Muscle layer of duodenum (tissue), 2 donors: ENCODE measurements around the gene IRX4.

Experiments
- H3K27ac ChIP-seq: one replicate; pipeline ENCODE4 v1.7.0; 2013; ENCODE audit warnings: mild to moderate bottlenecking, low read length
- H3K27me3 ChIP-seq: one replicate; pipeline ENCODE4 v1.7.0; 2013; ENCODE audit warnings: low read depth, mild to moderate bottlenecking, control low read depth, low read length
- H3K36me3 ChIP-seq, 2 donors: one replicate each; pipeline ENCODE4 v1.7.0; 2013; ENCODE audit warnings: low read length in 2 of 2, control low read depth in 1 of 2, mild to moderate bottlenecking in 1 of 2; ENCODE audit not compliant: insufficient read depth in 2 of 2, control insufficient read depth in 1 of 2
- H3K4me1 ChIP-seq, 2 donors: one replicate each; pipeline ENCODE4 v1.7.0; 2013; ENCODE audit warnings: low read length in 2 of 2, mild to moderate bottlenecking in 2 of 2, control low read depth in 1 of 2, moderate library complexity in 1 of 2; ENCODE audit not compliant: insufficient read depth in 2 of 2, control insufficient read depth in 1 of 2
- H3K4me3 ChIP-seq, 2 donors: one replicate each; pipeline ENCODE4 v1.7.0; 2013; ENCODE audit warnings: low read length in 2 of 2, low read depth in 1 of 2, mild to moderate bottlenecking in 1 of 2
- H3K9me3 ChIP-seq, 2 donors: one replicate each; pipeline ENCODE4 v1.7.0; 2013; ENCODE audit warnings: low read length in 2 of 2, control low read depth in 1 of 2, mild to moderate bottlenecking in 1 of 2; ENCODE audit not compliant: control insufficient read depth in 1 of 2
- donor health status: healthy.

IRX4 gene

DNA sequence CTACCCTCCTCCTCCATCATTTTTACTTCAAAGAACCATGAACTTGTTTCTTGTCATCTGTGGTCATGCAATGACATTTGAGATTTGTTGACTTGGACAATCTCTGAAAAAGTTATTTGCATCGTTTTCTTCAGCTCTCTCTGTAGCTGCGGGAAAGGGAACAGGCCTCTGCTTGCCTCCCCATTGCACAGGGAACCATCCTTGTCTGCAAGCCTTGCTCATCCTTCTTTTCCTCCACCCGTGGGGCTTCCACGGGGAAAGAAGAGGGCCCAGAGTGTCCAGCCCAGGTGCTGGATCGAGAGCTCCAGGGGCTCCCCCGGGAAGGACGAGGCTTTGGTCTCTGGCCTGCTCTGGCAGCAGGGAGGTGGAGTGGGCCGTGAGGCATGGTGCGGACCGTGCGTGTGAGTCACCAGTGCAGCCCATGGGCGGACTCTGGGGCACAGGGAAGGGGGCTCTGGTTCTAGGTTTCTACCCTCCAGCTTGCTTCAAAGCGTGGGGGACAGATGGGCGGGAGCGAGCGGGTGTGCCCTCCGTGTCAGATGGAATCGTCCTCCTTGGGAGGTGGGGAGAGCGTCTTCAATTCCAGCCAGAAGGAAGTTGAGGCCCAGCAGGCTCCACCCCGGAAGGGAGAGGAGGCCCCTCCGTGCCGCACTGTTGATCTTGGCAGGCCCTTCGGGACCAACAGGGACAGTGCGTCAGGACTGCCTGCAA lies 6.0 kb upstream of the IRX4 start:
- peaks cover 0 to 16% of the 10 kb centered on the region in 2 donors for H3K4me1 ChIP-seq
- H3K36me3 ChIP-seq: no peaks in the 10 kb centered on the region
- H3K4me3 ChIP-seq: no peak overlapping the region
- H3K27ac ChIP-seq: no peak overlapping the region
- no peaks in the 10 kb centered on the region for H3K9me3 ChIP-seq
- H3K27me3 ChIP-seq: peaks cover 28% of the 10 kb centered on the region

DNA sequence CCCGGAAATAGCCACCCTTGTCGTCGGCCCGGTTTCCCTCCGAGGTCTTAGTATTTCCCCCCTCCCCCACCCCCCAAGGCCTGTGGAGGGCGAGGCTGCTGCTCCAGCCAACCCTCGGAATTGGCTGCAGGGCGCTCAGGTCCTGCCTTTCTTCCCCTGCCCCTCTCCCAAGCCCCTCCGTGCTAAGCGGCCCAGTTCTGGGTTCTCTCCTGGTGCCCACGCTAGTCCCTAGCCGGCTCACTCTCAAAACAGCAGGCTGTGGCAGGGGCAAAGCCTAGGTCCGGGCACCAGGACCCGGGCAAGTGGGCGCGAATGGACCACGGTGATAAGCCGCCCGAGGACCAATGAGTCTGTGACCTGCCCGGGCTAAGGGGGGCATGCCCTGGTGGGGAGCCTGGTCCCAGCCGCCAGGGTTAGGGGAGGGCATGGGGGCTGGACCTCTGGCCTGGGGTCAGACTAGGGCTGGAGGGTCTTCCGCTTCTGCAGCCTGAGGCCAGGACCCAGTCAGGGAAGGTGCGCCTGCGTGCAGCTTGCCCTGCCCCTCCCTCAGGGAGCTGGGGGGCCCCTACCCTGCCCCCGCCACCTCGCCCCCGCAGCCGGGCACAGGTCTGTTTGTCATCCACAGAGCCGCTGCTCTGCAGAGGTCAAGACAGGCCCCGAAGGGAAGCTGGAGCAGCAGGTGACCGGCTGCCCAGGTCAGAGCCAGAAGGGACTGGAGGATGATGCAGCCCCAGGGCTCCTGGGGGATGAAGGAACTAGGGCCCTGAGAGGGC lies 5.0 kb upstream of the IRX4 start:
- Histone ChIP-seq H3K36me3 (no peaks in the 10 kb centered on the region), H3K27me3 (peaks cover 26% of the 10 kb centered on the region), H3K9me3 (no peaks in the 10 kb centered on the region), H3K27ac (no peak overlapping the region), H3K4me3 (no peak overlapping the region), H3K4me1 (peaks cover 0 to 25% of the 10 kb centered on the region in 2 donors)

DNA sequence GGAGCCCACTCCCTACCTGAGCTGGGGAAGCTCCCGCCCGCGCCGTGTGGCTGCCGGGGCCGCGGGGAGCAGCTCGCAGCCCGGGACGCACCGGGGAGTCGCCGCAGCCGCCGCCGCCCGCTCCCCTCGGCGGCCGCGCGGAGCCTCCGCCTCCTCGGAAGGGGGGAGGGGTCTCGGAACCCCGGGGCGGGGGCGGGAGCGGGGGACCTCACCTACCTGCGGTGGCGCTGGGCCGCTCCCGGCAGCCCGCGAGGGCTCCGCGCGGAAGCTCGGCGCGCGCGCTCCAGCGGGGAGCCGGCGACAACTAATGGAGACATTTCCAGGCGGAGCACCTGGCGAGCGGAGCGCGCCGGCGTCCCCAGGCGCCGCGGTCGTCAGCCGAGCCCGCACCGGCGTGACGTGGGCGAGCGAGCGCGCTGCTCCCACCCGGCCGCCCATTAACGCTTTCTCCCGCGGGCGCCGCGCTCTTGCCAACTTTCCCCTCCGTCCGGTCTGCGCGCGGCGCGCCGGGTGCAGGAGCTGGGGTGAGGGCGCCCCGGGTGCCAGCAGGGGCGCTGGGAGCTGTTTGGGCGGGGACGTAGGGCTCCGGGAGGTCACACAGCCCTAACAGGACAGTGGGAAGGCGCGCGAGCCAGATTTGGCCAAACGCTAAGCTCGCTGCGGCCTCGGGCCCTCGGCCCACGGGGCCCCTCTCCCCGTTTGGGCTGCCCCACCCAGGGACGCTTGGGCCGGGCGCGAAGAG lies 4.3 kb upstream of the IRX4 start:
- no peaks in the 10 kb centered on the region for H3K36me3 ChIP-seq
- no peak overlapping the region for H3K27ac ChIP-seq
- H3K4me1 ChIP-seq: peaks cover 0 to 33% of the 10 kb centered on the region in 2 donors
- no peaks in the 10 kb centered on the region for H3K9me3 ChIP-seq
- H3K27me3 ChIP-seq: peaks cover 31% of the 10 kb centered on the region
- H3K4me3 ChIP-seq: no peak overlapping the region

DNA sequence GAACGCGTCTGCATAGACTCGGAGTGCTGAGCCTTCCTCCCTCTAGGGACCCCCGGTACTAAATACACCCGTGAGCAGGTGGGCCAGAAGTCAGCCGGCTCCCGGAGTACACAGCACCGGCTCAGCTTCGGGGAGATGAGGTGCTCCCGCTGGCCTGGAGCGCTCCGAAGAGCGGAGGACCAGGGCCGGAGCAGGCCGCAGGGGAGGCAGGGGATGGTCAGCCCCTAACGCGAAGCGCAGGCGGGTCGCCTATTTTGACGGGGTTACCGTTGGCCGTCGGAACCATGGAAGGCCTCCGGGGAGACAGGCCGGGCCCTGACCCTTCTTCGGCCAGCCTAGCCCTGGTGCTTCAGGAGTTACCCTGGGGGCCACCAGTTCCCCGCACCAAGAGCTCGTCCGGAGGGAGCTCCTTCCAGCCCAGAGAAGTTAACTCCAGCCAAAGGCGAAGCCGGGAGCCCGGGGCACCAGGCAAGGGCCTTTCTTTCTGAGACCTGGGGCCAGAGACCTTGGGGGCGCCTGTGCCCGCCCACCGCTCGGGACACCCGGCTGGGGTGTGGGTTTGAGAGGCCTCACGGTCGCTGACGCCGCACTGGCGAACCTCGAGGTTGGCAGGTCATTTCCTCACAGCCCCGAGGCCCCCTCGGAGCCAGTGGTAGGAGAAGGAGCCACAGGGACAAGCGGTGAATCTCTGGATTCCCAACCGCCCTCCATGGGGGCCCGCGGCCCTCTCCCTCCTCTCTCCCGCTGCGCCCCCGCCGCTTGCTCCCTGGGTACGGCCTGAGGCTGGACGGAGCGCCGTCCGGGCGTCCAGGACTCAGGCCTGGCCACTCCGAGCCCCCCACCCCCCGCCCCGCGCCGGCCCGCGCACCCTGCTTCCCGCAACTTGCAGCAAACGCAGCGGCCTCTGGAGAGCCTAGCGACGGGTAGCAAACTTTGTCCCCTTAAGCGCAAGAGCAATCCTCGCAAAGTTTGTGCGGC lies 3.4 kb upstream of the IRX4 start:
- Histone ChIP-seq H3K4me3 (no peak overlapping the region), H3K27ac (no peak overlapping the region), H3K27me3 (peaks cover 37% of the 10 kb centered on the region), H3K36me3 (no peaks in the 10 kb centered on the region), H3K4me1 (peaks cover 0 to 38% of the 10 kb centered on the region in 2 donors), H3K9me3 (no peaks in the 10 kb centered on the region)

DNA sequence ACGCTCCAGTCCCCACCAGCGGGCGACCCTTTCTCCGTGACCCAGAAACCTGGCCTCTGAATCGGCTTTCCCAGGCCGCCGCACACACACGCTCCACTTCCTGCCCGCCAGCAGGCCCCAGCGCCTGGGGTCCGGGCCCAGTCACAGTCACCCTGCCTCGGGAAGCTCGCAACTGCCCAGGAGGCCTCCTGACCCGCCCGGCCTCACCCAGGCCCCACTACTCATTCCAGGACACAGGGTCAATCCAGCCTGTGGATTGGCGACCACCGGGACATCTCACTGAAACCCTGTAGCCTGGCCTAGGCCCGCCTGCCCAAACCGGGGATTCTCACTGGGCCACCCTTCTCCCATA lies 2.7 kb upstream of the IRX4 start:
- Histone ChIP-seq H3K4me1 (peaks cover 0 to 38% of the 10 kb centered on the region in 2 donors), H3K27me3 (peaks cover 42% of the 10 kb centered on the region), H3K4me3 (no peak overlapping the region), H3K9me3 (no peaks in the 10 kb centered on the region), H3K36me3 (no peaks in the 10 kb centered on the region), H3K27ac (no peak overlapping the region)

DNA sequence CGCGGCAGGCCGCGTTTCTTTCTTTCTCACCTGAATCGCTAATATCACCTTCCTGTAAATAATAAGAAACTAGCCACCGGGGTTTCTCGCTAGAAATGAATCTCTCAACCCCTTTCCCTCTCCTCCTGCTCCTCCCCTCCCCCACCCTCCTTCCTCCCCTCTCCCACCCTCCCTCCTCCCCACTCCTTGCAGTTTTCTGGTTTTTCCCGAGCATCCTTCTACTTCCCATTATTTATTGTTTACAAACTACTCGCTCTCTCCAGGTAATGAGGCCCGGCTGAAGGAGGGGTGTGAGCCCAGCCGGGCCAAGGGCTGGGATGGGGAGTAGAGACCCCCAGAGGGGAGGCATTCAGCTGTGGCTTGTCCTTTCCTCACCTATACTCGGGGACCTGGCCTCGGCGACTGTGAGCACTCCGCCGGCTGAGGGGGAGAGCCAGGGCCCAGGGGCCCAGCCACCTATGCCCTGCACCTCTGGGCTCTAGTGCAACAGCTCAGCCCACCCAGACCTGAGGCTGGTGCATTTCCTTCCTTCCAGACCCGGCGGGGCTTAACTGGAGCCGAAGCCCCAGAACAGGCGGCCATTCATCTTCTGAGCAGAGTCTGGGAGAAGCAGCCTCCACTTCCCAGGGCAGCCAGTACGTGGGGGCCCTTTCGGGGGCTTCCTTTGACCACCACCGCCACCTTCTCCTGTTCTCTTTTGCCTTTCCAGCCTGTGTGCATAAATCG lies 2.1 kb upstream of the IRX4 start:
- Histone ChIP-seq H3K27ac (no peak overlapping the region), H3K4me1 (peaks cover 0 to 38% of the 10 kb centered on the region in 2 donors), H3K27me3 (peaks cover 47% of the 10 kb centered on the region)

DNA sequence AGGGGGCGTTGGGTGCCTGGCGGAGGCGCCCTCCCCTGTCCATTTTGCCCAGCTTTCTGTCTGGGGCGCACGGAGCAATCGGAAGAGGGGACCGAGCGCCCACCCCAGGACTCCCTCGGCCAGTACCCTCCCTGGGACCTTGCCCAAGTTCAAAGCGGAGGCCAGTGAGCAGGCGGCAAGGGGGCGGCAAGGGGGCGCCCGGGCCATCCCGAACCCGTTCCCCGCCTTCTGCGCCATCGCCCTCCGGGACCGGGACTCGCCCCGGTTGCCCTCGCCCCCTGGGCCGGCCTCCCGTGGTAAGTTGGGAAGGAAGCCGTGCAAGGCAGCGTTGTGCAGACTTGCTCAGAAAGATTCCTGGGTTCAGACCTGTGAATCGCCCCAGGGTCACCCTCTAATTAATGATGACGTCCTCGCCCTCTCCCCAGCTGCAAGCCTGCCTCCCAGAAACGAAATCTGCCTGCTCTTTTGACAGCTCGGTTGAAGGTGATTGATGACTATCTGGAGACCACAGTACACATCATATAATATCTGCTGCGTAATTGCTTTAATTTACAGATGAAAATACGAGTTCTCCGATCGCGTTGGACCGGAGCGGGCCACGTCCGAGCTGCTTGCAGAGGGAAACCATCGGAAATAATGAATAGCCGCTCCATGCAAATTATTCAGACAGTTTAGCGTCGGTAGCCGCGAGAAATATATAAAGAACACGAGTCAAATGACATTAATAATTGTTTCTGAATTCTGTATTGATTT lies 1.4 kb upstream of the IRX4 start:
- Histone ChIP-seq H3K4me1 (peaks cover 0 to 38% of the 10 kb centered on the region in 2 donors), H3K9me3 (no peaks in the 10 kb centered on the region), H3K27ac (no peak overlapping the region), H3K36me3 (no peaks in the 10 kb centered on the region), H3K27me3 (peaks cover 51% of the 10 kb centered on the region), H3K4me3 (peak overlapping the region in 1 of 2 donors; percentile 57)

More for the DNA sequence above, 2.1 kb upstream of the IRX4 start:
- no peaks in the 10 kb centered on the region for H3K36me3 ChIP-seq
- no peaks in the 10 kb centered on the region for H3K9me3 ChIP-seq
- no peak overlapping the region for H3K4me3 ChIP-seq

DNA sequence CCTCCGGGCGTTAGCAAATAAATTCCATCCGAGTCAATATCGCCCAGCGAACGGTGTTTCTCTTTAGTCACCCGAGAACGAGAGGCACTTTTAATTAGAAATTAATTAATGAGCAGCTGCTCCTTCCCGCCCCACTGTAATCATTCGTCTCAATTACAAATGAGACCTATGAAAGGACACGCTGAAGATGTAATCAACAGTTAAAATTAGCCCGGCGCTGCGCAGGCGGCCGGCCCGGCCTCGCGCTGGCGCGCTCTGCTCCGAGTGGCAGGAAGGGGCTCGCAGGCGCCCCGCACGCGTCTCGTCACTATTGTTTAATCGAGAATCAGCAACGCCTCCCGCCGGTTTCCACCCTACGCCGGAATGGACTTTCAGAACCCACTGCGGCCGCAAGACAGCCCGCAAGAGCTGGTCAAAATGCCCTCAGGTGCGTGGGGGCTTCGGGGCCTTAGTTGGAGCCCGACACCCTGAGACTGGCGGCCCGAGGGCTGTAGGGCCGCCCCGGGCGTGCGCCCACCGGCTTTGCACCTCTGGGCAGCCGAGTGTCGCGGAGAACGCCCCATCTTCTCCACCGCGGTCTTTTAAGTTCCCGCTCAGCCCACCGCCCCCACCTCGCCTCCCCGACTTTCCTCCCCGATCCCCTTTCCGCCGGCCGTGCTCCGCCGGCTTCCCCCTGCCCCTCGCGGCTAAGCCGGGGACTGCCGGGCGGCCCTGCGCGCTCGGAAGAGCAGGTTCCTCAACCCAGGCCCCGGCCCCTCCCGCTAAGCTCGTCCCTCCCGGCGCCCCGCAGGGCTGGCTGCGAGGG lies 597 bp upstream of the IRX4 start:
- H3K27me3 ChIP-seq: peaks cover 51% of the 10 kb centered on the region
- H3K4me3 ChIP-seq: peak overlapping the region in 1 of 2 donors; percentile 57
- H3K36me3 ChIP-seq: no peaks in the 10 kb centered on the region
- H3K4me1 ChIP-seq: peaks cover 0 to 38% of the 10 kb centered on the region in 2 donors
- H3K27ac ChIP-seq: no peak overlapping the region
- H3K9me3 ChIP-seq: no peaks in the 10 kb centered on the region

DNA sequence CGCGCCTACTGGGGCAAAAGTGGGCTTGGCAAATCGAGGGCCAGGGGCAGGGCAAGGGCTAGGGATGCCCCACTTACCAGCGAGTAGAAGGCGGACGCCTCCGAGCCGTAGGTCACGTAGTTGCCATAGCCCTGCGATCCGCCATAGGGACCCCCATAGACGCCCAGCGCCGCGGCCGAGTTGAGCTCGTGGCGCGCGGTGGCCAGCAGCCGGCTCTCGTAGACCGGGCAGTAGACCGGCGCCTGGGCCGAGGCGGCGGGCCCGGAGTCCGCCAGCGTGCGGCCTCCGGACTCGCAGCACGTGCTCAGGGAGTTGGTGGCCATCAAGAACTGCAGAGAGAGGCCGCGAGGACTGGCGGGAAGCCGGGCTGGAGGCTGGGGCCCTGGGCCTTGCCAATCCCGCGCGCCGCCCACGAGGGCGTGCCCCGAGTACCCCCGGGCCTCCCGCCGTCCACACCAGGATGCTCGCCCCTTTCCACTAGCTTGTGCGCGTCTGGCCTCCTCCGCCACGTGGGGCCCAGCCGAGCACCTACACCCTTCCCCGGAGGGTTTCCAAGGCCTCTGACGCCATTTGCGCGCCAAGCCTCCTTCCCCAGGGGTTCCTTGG lies 891 bp downstream of the IRX4 start:
- Histone ChIP-seq H3K9me3 (no peaks in the 10 kb centered on the region), H3K27ac (no peak overlapping the region), H3K36me3 (no peaks in the 10 kb centered on the region), H3K4me3 (peak overlapping the region in 1 of 2 donors; percentile 57), H3K27me3 (peaks cover 61% of the 10 kb centered on the region), H3K4me1 (peaks cover 0 to 35% of the 10 kb centered on the region in 2 donors)
